Iris pigment epithelial cell (primary cell): ENCODE results near the gene VAV1.
"Not testable (repeated sequence)": the region's sequence is repeated elsewhere in the genome, so short reads cannot be mapped to it uniquely, and the experiment has no call there.

Experiments
- DNase-seq: peaks from one replicate; pipeline ENCODE4 v3.0.0-alpha.2; 2011; ENCODE audit warnings: low read depth

VAV1 gene

GRCh38 chr19:6819323-6819722, 46.8 kb downstream of the VAV1 start:
- no peak for DNase-seq

GRCh38 chr19:6820237-6820636, 47.7 kb downstream of the VAV1 start:
- DNase-seq = no peak

- DNase-seq = no peak
Measured at GRCh38 chr19:6821639-6822310, 49.3 kb downstream of the VAV1 start.

GRCh38 chr19:6822311-6822670, 49.8 kb downstream of the VAV1 start:
- DNase-seq = no peak

- DNase-seq = no peak
Measured at GRCh38 chr19:6825076-6825774, 52.7 kb downstream of the VAV1 start.

- no peak for DNase-seq
Measured at GRCh38 chr19:6826281-6826920, 53.9 kb downstream of the VAV1 start.

GRCh38 chr19:6828306-6828697, 55.8 kb downstream of the VAV1 start:
- no peak for DNase-seq

- no peak for DNase-seq
Measured at GRCh38 chr19:6828698-6829633, 56.5 kb downstream of the VAV1 start.

- DNase-seq = not testable (repeated sequence)
Measured at GRCh38 chr19:6829829-6830228, 57.3 kb downstream of the VAV1 start.

GRCh38 chr19:6831084-6831483, 58.6 kb downstream of the VAV1 start:
- not testable (repeated sequence) for DNase-seq

- DNase-seq = no peak
Measured at GRCh38 chr19:6832412-6832811, 59.9 kb downstream of the VAV1 start.

- no peak for DNase-seq
Measured at GRCh38 chr19:6833166-6833790, 60.8 kb downstream of the VAV1 start.

- no peak for DNase-seq
Measured at GRCh38 chr19:6834433-6834832, 61.9 kb downstream of the VAV1 start.

GRCh38 chr19:6835501-6835900, 63.0 kb downstream of the VAV1 start:
- DNase-seq = no peak

GRCh38 chr19:6837525-6837924, 65.0 kb downstream of the VAV1 start:
- no peak for DNase-seq

- no peak for DNase-seq
Measured at GRCh38 chr19:6838062-6838655, 65.7 kb downstream of the VAV1 start.

- no peak for DNase-seq
Measured at GRCh38 chr19:6842871-6843607, 70.5 kb downstream of the VAV1 start.

- DNase-seq = no peak
Measured at GRCh38 chr19:6847828-6848200, 75.3 kb downstream of the VAV1 start.

GRCh38 chr19:6848986-6849385, 76.5 kb downstream of the VAV1 start:
- no peak for DNase-seq

- peak; percentile 21 for DNase-seq
Measured at GRCh38 chr19:6849876-6850275, 77.4 kb downstream of the VAV1 start.

- DNase-seq = no peak
Measured at GRCh38 chr19:6851359-6851758, 78.9 kb downstream of the VAV1 start.
